HG02571 (cell line): ENCODE results near the gene GIMAP1.
"Not testable (repeated sequence)": the region's sequence is repeated elsewhere in the genome, so short reads cannot be mapped to it uniquely, and the experiment has no call there.

ENCODE experiments used
- ATAC-seq: cut with Tn5 transposase; IDR thresholded peaks from one replicate; pipeline ENCODE4 v1.9.1; 2021; ENCODE audit warnings: mild to moderate bottlenecking, moderate library complexity; ENCODE audit not compliant: unreplicated experiment

GIMAP1 gene

DNA sequence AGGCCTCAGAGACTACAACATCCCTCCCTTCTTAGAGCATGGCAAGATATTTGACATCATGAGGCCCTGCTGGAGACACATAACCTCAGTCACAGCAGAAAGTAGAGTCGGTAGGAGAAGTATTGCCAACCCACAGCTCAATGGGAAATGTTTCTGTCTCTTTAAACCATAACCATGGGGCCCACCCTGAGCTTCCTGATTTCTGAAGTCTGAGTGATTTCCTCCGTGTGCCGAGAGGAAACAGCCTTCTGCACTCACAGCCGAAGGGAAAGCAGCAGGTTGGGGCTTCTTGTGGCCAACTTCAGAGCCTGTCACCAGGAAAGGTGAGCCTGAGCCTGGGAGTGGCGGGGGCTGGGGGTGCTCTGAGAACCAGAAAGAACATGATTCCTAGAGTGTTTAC, at the start of gene GIMAP1:
Gene GIMAP1, plus strand, starts transcription at position 246 of the 400 bp plus-strand sequence. CDS start 2,435 bp downstream, outside the sequence.
- ATAC-seq, result no peak

GRCh38 chr7:150668472-150668911, 47.9 kb upstream of the GIMAP1 start:
- ATAC-seq, result no peak

GRCh38 chr7:150668977-150669376, 47.4 kb upstream of the GIMAP1 start:
- no peak for ATAC-seq

- ATAC-seq, result not testable (repeated sequence)
Observed at GRCh38 chr7:150671798-150672585, 44.4 kb upstream of the GIMAP1 start.

- ATAC-seq, result no peak
Observed at GRCh38 chr7:150675714-150676113, 40.7 kb upstream of the GIMAP1 start.

DNA sequence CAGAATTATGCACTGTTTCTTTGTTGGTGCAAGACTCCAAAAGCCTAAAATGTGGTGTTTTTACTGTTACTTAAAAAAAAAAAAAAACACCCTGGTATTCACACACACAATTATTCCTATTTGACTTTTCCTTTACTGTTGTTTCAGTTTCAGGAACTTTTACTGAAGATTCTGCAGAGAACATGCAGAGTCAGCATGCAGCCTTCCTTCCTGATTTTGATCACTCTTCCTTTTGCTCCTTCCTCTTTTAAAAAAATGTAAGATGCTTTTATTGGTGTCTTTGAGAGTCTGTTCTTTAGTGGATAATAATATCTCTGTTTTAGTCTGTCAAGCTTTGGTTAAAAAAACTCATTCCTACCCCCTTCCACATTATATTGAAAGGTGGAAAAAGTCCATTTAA, 40.1 kb upstream of the GIMAP1 start:
- not testable (repeated sequence) for ATAC-seq

DNA sequence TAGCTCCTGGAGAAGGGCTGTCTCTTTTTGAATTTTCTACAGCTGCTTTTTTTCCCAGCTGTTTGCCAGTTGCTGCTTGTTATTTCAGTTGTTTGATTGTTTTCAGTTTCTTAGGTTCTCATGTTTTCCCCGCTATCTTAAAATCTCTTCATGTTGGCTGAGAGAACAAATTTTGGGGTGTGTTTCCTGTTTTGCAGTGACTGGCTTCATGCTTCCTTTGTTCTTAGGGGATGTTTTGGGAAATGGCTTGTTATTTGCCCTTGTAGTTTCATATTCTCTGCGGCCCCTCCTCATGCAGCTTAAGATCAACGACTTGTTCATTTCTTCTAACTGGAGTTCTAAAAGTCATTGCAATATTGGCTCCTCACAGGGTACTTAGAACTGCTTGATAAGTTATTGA, 39.6 kb upstream of the GIMAP1 start:
- not testable (repeated sequence) for ATAC-seq

GRCh38 chr7:150678601-150679000, 37.8 kb upstream of the GIMAP1 start:
- not testable (repeated sequence) for ATAC-seq

DNA sequence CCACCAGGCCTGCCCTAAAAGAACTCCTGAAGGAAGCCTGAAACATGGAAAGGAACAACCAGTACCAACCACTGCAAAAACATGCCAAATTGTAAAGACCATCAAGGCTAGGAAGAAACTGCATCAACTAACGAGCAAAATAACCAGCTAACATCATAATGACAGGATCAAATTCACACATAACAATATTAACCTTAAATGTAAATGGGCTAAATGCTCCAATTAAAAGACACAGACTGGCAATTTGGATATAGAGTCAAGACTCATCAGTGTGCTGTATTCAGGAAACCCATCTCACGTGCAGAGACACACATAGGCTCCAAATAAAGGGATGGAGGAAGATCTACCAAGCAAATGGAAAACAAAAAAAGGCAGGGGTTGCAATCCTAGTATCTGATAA, 36.0 kb upstream of the GIMAP1 start:
- not testable (repeated sequence) for ATAC-seq

DNA sequence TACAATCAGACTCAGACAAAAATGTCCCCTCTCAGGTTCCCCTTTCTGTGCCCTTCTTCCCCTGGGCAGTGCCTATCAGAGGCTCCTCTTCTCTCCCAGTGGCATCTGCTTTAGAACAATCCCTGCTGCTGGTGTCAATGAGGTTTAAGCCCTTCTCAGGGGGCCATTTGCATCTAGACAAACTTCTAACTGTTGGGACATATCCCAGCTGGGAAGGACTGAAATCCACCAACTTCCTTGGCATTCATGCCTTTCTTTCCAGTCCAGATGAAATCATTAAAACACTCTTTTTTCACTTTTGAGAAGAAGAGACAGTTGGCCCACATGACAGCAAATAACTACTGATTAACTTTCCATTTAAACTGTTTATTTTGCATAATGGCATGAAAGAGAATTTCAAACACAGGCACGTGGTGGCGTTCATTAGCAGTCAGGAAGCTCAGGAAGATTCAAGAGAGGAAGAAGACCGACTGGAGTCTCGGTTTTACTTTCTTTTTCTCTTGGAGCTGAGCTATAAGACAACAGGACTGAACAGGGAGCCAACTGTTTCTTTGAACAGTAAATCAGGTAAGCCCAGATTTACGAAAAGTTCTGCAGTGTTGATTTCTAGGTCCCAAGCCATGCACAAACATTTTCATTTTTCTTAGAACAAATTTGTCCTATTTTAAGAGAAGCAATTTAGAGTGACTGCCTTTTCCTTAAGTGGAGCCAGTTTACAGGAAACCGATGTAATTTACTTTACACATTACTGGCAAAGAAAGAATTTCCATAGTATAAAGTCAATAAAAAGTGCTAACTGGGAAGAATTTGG, 31.0 kb upstream of the GIMAP1 start, which contains the start of gene GIMAP2:
Gene GIMAP2, plus strand, starts transcription at position 488 of the 811 bp plus-strand sequence. CDS start 1,354 bp downstream, outside the sequence.
- peak; percentile 97 for ATAC-seq

DNA sequence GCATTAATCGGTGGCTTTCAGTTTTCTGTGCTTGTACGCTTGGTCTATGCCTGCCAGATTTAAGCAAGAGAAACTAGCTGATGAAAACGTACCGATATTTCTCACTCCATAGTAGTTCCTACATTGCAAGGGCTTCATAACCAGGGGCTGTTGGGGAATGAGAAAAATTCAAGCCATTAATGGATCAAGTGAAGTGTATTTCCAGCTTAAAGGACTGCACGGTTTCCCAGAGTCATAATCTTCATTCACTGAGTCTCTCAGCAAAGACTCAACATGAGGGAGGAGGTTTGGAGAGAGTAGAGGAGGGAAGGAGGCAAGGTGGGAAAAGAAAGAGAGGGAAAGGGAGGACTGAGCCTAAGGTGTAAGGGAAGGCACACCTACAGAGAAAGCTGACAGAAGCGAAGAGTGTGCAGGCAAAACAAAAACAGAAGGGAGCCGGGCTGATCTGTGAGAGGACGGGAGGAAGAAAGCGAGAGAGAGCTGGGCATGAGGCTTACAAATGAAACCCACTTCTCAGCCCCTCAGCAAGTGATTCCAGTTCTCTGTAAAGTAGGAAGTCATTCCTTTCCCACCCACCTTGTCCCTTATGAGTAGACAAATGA, 30.3 kb upstream of the GIMAP1 start:
- ATAC-seq, result no peak

- ATAC-seq, result no peak
Observed at GRCh38 chr7:150688630-150689029, 27.8 kb upstream of the GIMAP1 start.

DNA sequence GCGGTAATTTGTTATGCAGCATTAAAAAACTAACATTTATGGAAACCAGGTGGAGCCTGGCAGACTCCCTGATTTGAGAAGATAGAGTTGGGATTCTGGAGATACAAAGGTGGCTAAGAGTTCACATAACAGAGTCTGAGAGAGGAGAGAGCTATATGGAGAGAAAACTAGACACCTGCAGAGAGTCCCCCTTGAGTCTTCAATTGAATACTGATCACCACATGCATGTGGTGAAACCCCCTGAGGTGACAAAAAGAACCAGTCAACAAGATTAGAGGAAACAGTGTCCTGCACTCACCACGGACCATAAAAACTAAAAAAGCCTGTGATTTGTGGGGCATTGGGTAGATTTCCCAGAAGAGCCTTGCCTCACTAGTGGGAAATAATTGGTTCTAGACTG, 20.8 kb upstream of the GIMAP1 start:
- no peak for ATAC-seq

DNA sequence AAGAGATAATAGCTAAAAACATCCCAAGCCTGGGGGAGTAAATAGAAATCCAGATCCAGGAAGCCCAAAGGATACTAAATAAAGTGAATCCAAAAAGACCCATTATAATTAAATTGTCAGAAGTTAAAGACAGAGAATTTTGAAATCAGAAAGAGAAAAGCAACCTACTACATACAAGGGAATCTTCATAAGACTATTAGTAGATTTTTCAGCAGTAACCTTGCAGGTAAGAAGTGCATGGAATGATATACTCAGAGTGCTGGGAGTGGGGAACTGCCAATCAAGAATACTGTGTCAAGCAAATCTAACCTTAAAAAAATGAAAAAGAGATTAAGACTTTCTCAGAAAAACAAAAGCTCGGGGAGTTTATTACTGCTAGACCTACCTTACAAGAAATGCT, 13.2 kb upstream of the GIMAP1 start:
- no peak for ATAC-seq

DNA sequence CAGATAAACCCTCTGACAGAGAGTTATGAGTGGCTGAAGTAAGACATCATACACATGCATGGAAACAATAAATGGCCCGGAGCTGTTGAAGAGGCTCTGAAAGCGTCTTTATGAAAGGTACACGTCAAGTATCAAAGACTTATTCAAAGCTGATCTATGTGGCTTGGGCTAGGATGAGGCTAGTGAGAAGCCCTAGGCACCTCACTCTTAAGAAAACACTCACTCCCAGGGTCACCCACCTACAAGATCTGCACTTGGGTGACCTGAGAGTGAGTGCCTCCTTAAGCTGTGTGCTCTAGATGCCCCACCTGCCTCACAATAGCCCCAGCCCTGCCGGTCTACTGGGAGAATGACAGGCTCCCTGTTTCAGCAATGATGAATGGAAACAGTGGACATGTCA, 1.1 kb upstream of the GIMAP1 start:
- no peak for ATAC-seq

DNA sequence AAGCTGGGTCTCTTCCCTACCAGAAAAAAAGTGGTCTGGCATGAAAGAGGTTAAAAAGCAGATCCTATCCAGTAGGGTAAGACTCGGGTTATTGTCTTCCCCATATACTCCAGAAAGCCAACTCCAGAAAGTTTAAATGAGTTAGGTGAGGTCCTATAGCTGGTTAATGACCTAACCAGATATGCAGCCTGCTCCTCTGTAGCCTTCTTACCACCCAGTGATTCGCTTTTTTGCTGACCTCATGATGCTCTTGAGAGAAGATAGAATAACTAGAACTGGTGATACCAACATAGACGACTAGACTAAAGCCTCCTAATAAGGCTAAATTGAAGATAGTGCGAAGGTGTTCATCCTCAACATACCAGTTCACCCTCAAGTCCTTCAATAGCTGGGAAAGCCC, 675 bp upstream of the GIMAP1 start:
- no peak for ATAC-seq

GRCh38 chr7:150716939-150717338, 526 bp downstream of the GIMAP1 start:
- ATAC-seq, result no peak

GRCh38 chr7:150717814-150718420, 1.5 kb downstream of the GIMAP1 start:
- no peak for ATAC-seq

- no peak for ATAC-seq
Observed at GRCh38 chr7:150719436-150719835, 3.0 kb downstream of the GIMAP1 start.

DNA sequence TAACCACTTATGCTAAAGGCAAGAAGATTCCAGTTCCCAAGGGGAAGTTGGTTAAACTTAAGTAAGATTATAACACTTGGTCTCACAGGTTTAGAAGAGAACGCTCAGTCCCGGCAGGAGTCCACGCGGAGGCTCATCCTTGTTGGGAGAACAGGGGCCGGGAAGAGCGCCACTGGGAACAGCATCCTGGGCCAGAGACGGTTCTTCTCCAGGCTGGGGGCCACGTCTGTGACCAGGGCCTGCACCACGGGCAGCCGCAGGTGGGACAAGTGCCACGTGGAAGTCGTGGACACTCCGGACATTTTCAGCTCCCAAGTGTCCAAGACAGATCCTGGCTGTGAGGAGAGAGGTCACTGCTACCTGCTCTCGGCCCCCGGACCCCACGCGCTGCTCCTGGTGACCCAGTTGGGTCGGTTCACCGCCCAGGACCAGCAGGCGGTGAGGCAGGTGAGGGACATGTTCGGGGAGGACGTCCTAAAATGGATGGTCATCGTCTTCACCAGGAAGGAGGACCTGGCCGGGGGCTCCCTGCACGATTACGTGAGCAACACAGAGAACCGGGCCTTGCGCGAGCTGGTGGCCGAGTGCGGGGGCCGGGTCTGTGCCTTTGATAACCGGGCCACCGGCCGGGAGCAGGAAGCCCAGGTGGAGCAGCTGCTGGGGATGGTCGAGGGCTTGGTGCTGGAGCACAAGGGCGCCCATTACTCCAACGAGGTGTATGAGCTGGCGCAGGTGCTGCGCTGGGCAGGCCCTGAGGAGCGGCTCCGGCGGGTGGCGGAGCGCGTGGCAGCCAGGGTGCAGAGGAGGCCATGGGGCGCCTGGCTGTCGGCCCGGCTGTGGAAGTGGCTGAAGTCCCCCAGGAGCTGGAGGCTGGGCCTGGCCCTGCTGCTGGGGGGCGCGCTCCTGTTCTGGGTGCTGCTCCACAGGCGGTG, 3.8 kb downstream of the GIMAP1 start:
- no peak for ATAC-seq
